LNCaP clone FGC (cell line): ENCODE results near the gene COPS3.

ENCODE experiments used
- DNase-seq: peaks from one replicate; pipeline ENCODE4 v3.0.0-alpha.2; 2011; ENCODE audit warnings: low read depth
- H3K4me3 ChIP-seq: 2 replicates; pipeline ENCODE4 v1.5.1; 2011; ENCODE audit warnings: mild to moderate bottlenecking, low read depth, low read length, control low read depth
- CTCF ChIP-seq: IDR thresholded peaks from 2 replicates; pipeline ENCODE4 v1.5.1; 2012; ENCODE audit warnings: mild to moderate bottlenecking; ENCODE audit not compliant: control insufficient read depth, insufficient read depth; ENCODE audit errors: extremely low read depth

Gene COPS3

GRCh38 chr17:17203173-17203730, 77.8 kb downstream of the COPS3 start:
- no peak for TF ChIP-seq CTCF
- no peak for DNase-seq
- no peak overlapping the region for H3K4me3 ChIP-seq

- no peak for TF ChIP-seq CTCF
- no peak overlapping the region for H3K4me3 ChIP-seq
- no peak for DNase-seq
Measured at GRCh38 chr17:17201907-17202306, 79.1 kb downstream of the COPS3 start.

GRCh38 chr17:17201271-17201670, 79.8 kb downstream of the COPS3 start:
- no peak for TF ChIP-seq CTCF
- H3K4me3 ChIP-seq = no peak overlapping the region
- peak; percentile 90 for DNase-seq

GRCh38 chr17:17200831-17201230, 80.2 kb downstream of the COPS3 start:
- DNase-seq = no peak
- no peak overlapping the region for H3K4me3 ChIP-seq
- no peak for TF ChIP-seq CTCF

- no peak for TF ChIP-seq CTCF
- no peak overlapping the region for H3K4me3 ChIP-seq
- DNase-seq = no peak
Measured at GRCh38 chr17:17200311-17200710, 80.7 kb downstream of the COPS3 start.

- no peak for TF ChIP-seq CTCF
Measured at GRCh38 chr17:17198281-17198680, 82.8 kb downstream of the COPS3 start.

GRCh38 chr17:17196776-17197175, 84.3 kb downstream of the COPS3 start:
- DNase-seq = no peak
- no peak overlapping the region for H3K4me3 ChIP-seq
- no peak for TF ChIP-seq CTCF

More at GRCh38 chr17:17198281-17198680, 82.8 kb downstream of the COPS3 start:
- H3K4me3 ChIP-seq = no peak overlapping the region
- no peak for DNase-seq
